Astrocyte of the spinal cord (primary cell): ENCODE measurements around the gene SCIN.
A peak's percentile ranks its signal among the peaks of the same experiment; 100 is the strongest.

Source experiments
- DNase-seq: peaks from one replicate; pipeline ENCODE4 v3.0.0; 2011; ENCODE audit warnings: low read depth, low spot score
- H3K4me3 ChIP-seq: 2 replicates; pipeline ENCODE4 v1.5.1; 2011; ENCODE audit warnings: low read depth, mild to moderate bottlenecking, low read length, moderate library complexity
- in situ Hi-C: cut with HindIII; loops from 2 replicates; pipeline ENCODE4 v1.10.0; 2017; ENCODE audit warnings: low sequenced_read_pairs
- TF ChIP-seq, protein P1 (sequence below): IDR thresholded peaks from 2 replicates; pipeline ENCODE4 v1.5.1; 2012; ENCODE audit warnings: low read depth, mild to moderate bottlenecking, low read length, inconsistent platforms

Gene SCIN

DNA sequence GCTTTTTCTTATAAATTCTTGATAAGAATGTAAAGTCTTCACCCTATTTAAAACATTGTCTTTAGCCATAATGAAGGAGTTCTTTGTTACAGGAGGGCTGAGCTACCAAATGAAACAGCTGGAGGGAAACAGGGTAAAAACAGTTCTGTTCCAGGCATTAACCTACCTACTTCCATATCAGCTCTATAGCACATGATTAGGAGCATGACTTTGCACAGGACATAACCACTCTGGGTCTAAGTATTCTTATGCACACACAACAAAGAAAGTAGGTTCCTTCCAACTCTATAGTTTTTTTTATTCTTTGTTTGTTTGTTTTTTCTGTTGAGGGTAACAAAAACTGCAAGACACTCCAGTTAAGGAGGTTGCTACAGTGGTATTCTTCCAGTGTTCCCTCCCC is 52.7 kb downstream of the SCIN start:
- DNase-seq = no peak
- TF ChIP-seq, protein P1, sequence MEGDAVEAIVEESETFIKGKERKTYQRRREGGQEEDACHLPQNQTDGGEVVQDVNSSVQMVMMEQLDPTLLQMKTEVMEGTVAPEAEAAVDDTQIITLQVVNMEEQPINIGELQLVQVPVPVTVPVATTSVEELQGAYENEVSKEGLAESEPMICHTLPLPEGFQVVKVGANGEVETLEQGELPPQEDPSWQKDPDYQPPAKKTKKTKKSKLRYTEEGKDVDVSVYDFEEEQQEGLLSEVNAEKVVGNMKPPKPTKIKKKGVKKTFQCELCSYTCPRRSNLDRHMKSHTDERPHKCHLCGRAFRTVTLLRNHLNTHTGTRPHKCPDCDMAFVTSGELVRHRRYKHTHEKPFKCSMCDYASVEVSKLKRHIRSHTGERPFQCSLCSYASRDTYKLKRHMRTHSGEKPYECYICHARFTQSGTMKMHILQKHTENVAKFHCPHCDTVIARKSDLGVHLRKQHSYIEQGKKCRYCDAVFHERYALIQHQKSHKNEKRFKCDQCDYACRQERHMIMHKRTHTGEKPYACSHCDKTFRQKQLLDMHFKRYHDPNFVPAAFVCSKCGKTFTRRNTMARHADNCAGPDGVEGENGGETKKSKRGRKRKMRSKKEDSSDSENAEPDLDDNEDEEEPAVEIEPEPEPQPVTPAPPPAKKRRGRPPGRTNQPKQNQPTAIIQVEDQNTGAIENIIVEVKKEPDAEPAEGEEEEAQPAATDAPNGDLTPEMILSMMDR = no peak
- H3K4me3 ChIP-seq = no peak overlapping the region
- in situ Hi-C loops = no loop called here

DNA sequence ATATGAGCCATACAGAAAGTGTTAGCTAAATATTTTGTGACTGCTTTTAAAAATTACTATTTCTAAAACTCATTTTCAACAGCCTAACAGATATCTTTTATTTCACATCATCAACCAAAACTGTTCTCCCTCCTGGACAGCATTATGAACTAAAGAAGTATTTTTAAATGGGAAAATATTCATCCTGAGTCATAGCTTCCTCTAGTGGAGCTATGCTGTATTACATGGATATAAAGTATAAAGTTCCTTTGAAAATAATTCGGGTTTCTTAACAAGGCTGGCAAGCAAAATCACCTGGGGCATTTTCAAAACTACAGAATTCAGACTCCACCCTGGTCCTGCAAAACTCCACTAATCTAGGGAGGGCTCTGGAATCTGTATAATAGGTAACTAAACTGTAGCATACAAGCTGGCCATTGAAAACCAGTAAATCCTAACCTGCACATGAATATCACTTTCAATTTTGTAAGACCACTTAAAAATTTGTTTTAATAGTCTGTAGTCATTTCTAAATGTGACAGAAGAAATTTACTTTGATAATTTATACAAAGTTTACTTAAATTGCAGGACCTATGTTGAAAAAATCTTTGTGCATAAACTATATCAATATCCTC is 53.5 kb downstream of the SCIN start:
- TF ChIP-seq, protein P1 = peak; percentile 79
- in situ Hi-C loops = no loop called here
- H3K4me3 ChIP-seq = no peak overlapping the region
- peak; percentile 45 for DNase-seq

DNA sequence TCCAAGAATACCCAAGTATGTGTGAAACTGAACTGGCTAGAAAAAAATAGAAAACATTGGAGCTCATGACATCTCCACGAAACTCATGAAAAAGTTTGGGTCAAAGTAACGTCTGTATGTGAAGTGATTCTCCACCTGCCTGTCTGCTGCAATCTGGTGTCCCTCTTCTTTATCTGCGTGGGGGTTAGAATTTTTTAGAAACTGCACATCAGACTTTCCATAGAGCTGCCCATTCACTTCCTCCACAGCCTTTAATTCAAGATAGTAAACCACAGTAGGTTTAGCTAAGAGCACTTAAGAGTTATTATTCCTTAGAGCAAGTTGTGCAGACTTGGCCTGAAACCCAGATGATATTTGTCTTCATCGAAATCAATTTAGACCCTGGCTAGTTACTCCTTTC is 55.3 kb downstream of the SCIN start:
- in situ Hi-C loops = no loop called here
- TF ChIP-seq, protein P1 = no peak
- DNase-seq = no peak
- no peak overlapping the region for H3K4me3 ChIP-seq

DNA sequence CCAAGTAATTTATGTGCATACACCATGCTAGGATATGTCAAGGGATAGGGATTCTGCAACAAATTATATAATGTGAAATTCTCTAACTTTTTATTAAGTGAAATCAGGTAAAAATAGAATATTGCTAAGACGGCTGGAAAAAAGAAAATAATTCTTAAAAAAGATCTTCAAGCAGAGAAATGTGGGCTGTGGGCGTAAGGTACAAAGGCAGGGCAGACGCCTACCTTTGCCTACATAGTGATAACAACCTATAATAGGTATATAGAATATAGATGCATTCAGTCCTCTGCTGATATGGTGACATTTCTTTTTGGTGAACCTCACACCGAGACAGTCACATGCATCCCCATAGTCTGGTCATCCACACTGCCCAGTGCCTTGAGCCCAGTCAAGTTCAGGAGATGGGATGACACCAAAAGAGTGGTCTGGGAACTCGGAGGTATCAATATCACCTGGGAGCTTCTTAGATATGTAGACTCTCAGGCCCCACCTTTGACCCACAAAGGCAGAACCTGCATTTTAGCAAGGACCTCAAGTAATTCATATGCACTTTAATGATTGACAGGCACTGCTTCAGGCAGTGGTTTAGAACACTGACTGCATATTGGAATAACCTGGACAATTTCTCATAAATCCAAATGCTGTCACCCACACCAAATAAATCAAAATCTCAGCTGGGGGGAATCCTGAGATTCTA is 59.4 kb downstream of the SCIN start:
- TF ChIP-seq, protein P1 = no peak
- no peak for DNase-seq
- in situ Hi-C loops = no loop called here
- H3K4me3 ChIP-seq = no peak overlapping the region

DNA sequence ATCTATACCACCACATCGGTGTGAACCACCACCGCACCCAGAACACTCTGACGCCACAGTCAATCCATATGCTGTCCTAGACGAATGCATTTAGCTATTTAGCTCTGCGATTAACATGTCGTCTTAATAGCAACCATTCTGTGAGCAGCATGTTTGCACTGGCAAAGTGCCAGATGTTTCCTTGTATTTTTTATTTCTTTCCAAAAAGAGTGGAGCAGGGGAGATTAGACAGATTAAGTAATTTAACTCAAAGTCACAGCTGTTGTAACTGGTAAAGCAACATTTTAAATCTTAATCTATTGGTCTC is 59.9 kb downstream of the SCIN start:
- no peak overlapping the region for H3K4me3 ChIP-seq
- in situ Hi-C loops = no loop called here
- no peak for DNase-seq
- TF ChIP-seq, protein P1 = no peak

DNA sequence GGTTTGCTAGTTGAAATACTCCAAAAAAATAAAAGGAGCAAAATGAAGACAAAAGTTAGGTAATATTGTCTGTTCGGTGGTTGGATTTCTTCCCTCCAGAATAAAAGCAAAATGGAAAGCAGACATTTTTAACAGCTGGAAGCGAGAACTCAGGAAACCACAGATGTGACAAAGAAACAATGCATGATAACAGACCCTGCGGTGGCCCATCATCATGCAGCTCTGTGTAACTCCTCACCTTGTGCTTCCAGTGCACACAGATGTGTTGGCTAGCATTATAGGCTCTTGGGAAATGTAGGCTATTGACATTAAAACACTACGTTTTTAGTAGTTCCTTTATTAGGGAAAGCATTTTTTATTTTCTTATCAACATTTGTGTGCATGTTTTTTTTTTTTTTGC is 63.1 kb downstream of the SCIN start:
- in situ Hi-C loops = no loop called here
- TF ChIP-seq, protein P1 = no peak
- no peak for DNase-seq
- H3K4me3 ChIP-seq = no peak overlapping the region
